ENCODE measurements around the gene TOMM20L. TPM values are rescaled to one million over a fixed set of nuclear protein-coding genes. Genes with fewer than 3 reads are reported as not detected.

Gene TOMM20L
- total and polyA plus RNA-seq, 9 of the 15 experiments (the other 6 are each of a cell fraction or from before 2014, with no cell fraction given), result not detected

DNA sequence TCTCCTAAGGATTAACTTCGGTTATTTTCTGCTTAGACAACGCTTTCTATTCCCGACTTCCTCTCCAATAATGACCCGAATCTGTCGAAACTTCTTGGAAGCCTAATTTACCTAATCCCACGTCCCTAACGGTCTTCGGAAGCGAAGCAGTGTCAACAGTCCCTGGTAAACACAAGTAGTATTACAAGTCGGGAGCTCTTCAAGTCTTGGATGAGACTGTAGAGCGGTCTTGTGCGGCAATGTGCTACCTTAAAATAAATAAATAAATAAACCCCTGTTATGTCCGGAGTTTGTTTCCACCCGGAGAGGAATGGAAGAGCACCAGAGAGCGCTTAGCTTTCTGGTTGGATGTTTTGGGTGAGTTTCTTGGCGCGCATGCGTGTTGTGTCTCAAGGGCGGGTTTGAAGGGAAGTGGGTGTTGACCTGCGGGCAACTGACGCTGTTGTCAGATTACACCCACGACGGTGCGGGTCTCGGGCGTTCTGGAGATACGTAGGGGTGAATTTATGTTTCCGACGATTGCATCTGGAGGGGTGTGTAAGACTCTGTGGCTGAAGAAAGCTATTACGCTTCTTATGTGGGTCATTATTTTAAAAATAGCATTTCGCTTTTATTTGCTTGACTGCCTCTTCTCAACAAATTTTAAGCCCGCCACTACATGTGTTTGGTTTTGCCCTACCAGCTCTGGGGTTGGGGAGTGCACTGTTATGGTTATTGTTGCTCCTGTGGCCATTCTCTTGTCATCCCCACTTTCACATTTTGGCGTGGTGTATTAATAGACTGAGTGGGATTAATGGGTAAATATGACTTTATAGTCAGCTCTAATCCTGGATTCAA is 31.8 kb downstream of the TOMM20L start, which contains the start of the genes KIAA0586 and TIMM9 (continued):
- TF ChIP-seq, protein P1, sequence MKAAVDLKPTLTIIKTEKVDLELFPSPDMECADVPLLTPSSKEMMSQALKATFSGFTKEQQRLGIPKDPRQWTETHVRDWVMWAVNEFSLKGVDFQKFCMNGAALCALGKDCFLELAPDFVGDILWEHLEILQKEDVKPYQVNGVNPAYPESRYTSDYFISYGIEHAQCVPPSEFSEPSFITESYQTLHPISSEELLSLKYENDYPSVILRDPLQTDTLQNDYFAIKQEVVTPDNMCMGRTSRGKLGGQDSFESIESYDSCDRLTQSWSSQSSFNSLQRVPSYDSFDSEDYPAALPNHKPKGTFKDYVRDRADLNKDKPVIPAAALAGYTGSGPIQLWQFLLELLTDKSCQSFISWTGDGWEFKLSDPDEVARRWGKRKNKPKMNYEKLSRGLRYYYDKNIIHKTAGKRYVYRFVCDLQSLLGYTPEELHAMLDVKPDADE (conservative IDR thresholded peaks at IDR 0.05; ENCODE audit: control insufficient read depth, low read depth, low read length), result peak; percentile 63; the same call in 1 of the 2 replicates
- TF ChIP-seq MCM3 (IDR thresholded peaks at IDR 0.05) (no peak), ZC3H8 (IDR thresholded peaks at IDR 0.05) (no peak), TEAD4 (IDR thresholded peaks at IDR 0.05; ENCODE audit: low read length) (no peak), TEAD4 (CRISPR knock-in tag; IDR thresholded peaks at IDR 0.05; ENCODE audit: borderline replicate concordance) (no peak), ZNF408 (CRISPR knock-in tag; IDR thresholded peaks at IDR 0.05; ENCODE audit: low read depth) (no peak), BRD9 (IDR thresholded peaks at IDR 0.05; ENCODE audit: low read depth, partially characterized antibody) (no peak), TRIM24 (IDR thresholded peaks at IDR 0.05) (peak; percentile 6 to 98; a peak in 2 of 4 replicates), ETS2 (tag; IDR thresholded peaks at IDR 0.05; ENCODE audit: borderline replicate concordance, poor library complexity, severe bottlenecking) (no peak), NR2C2 (CRISPR knock-in tag; IDR thresholded peaks at IDR 0.05) (no peak), NR2C2 (tag; IDR thresholded peaks at IDR 0.05) (peak; percentile 63; the same call in 1 of the 2 replicates), GTF2E2 (tag; IDR thresholded peaks at IDR 0.05) (no peak), POLR2AphosphoS5 (IDR thresholded peaks at IDR 0.05; ENCODE audit: control insufficient read depth, insufficient read depth, low read depth, low read length) (peak; percentile 91), NFATC3 (IDR thresholded peaks at IDR 0.05) (peak; percentile 44; the same call in 1 of the 2 replicates), ZNF589 (CRISPR knock-in tag; IDR thresholded peaks at IDR 0.05; ENCODE audit: low read depth) (0 out of 2 replicates have a peak, but pooled peaks have one; percentile 55), HCFC1 (IDR thresholded peaks at IDR 0.05; ENCODE audit: low read depth, low read length) (peak; percentile 65), HDAC6 (IDR thresholded peaks at IDR 0.05; ENCODE audit: low read depth, low read length) (no peak), PHF21A (IDR thresholded peaks at IDR 0.05; ENCODE audit: borderline replicate concordance, low read depth) (no peak), FIP1L1 (IDR thresholded peaks at IDR 0.05; ENCODE audit: low read depth, low read length, poor library complexity, severe bottlenecking) (no peak)
- TF ChIP-seq, protein P2, sequence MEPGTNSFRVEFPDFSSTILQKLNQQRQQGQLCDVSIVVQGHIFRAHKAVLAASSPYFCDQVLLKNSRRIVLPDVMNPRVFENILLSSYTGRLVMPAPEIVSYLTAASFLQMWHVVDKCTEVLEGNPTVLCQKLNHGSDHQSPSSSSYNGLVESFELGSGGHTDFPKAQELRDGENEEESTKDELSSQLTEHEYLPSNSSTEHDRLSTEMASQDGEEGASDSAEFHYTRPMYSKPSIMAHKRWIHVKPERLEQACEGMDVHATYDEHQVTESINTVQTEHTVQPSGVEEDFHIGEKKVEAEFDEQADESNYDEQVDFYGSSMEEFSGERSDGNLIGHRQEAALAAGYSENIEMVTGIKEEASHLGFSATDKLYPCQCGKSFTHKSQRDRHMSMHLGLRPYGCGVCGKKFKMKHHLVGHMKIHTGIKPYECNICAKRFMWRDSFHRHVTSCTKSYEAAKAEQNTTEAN (CRISPR knock-in tag; IDR thresholded peaks at IDR 0.05), result no peak
- TF ChIP-seq, protein P3, sequence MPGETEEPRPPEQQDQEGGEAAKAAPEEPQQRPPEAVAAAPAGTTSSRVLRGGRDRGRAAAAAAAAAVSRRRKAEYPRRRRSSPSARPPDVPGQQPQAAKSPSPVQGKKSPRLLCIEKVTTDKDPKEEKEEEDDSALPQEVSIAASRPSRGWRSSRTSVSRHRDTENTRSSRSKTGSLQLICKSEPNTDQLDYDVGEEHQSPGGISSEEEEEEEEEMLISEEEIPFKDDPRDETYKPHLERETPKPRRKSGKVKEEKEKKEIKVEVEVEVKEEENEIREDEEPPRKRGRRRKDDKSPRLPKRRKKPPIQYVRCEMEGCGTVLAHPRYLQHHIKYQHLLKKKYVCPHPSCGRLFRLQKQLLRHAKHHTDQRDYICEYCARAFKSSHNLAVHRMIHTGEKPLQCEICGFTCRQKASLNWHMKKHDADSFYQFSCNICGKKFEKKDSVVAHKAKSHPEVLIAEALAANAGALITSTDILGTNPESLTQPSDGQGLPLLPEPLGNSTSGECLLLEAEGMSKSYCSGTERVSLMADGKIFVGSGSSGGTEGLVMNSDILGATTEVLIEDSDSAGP (CRISPR knock-in tag; IDR thresholded peaks at IDR 0.05), result no peak
